Fibroblast of skin of right biceps (primary cell): ENCODE data around the gene ZDHHC11.
"Not testable (repeated sequence)": the region's sequence is repeated elsewhere in the genome, so short reads cannot be mapped to it uniquely, and the experiment has no call there.

Experiments used
- DNase-seq: peaks from one replicate; pipeline ENCODE4 v3.0.0-alpha.2; 2013

Gene ZDHHC11

DNA sequence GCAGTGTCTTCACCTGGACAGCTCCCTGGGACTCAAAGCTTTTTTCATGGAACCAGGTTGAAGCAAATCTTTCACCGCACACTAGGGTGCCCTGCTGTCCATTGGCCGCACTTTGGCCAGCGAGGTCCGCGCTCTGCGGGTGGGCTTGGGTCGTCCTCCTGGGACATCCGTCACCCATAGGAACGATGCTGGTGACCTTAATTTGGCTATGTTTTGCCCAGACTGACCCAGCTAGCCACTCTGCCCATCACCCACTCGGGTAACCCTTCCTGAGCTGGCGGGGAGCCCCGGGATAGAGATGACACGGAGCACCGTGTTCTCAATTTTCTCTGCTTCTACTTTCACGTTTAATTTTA lies 92.1 kb downstream of the ZDHHC11 start:
- DNase-seq, result no peak

DNA sequence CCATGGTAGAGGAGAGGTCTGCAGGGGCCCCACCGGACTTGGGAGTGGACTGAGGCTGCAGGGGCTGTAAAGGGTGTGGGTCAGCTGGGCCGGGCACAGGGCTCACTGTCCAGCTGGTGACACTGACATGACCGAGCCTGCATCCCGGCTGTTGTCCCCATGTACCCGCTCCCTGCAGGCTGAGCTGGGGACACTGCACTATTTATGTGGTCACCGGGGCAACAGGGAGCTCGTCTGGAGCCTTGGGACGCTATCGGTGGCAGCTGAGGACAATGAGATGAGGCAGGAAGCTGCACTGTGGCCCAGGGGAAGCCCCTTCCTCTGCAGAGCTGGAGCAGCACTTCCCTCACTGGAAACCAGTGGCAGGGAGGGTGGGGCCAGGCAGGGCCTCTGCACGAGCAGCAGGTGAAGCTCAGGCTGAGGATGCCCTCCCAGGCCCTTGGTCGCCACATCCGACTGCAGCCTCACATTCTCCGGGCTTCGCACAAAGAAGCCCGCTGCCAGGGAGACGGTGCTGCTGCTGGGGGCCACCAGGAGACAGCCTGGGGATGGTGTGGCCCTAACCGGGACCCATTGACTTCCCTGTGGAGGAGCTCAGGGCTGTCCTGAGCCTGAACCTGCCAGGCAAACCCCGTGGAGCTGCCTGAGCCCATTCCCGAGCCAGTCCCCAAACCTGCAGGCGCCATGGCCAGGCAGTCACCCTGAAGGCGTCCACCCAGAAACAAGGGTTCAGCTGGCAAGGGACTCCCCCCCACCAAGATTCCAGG lies 92.7 kb downstream of the ZDHHC11 start:
- DNase-seq, result no peak

DNA sequence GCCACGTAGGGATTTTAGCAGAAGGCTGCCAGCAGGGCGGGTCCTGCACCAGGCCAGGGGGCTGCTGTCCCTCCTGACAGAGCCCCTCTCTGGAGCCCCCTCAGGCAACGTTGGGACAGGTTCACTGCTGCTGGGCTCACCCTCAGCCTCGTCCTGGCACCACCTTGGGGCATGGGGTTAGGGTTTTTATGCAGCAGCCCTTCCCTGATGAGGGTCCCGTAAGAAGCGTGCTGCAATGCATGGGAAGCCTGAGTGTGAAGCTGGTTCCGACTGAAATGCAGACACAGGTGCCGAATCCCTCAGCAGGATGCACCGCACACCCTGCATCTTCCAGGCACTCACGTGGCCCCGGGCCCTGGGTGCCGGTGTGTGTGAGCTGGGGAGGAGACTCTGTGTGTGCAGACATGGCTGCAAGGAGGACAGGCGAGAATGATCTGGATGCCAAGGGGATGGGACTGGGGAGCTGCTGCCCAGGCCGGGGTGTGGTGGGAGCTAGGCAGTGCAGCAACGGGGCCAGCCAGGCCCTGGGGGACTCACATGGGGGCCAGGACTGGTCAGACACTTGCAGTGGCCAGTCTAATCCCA lies 93.3 kb downstream of the ZDHHC11 start:
- DNase-seq, result no peak

DNA sequence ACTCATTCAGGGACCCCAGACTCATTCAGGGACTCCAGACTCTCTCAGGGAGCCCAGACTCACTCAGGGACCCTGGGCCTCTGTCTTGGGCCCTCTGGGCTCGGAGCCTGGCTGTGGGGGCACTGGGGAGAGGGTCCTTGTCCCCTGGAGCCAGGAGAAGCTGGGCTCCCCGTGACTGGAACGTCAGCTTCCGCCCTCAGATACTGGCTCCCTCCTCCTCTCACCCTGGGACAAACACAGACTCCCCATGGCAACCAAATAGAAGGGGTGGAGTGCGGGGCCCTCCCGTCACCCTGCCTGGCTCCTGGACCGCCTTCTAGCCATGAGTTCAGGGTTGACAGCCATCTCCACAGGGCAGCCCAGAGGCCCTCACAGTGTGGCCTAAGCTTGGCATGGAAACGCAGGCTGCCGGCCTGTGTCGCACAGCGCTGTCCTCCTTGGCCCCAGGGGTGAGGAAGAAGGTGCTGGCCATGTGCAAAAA lies 93.9 kb downstream of the ZDHHC11 start:
- DNase-seq, result no peak

DNA sequence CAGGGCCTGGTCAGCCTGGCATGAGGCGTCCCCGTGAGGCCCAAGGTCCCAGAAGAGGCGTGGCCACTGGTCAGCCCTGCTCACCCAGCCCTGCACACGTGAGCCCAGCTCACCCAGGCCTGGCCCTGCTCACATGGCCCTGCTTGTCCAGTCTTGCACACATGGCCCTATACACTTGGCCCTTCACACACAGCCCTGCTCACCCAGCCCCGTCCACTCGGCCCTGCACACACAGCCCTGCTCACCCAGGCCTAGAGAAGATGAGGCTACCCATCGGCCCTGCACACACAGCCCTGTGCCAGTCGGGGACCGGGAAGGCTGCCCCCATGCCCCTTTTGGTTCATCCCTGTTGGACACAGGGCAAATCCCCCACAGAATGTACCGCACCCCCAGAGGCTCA lies 94.6 kb downstream of the ZDHHC11 start:
- DNase-seq, result no peak

DNA sequence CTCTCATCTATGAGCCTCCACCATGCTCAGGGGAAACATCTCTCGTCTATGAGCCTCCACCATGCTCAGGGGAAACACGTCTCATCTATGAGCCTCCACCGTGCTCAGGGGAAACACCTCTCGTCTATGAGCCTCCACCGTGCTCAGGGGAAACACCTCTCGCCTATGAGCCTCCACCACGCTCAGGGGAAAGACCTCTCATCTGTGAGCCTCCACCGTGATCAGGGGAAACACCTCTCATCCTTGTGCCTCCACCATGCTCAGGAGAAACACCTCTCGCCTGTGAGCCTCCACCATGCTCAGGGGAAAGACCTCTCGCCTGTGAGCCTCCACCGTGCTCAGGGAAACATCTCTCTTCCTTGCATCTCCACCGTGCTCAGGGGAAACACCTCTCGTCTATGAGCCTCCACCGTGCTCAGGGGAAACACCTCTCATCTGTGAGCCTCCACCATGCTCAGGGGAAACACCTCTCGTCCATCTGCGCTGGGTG lies 96.6 kb downstream of the ZDHHC11 start:
- DNase-seq, result not testable (repeated sequence)

DNA sequence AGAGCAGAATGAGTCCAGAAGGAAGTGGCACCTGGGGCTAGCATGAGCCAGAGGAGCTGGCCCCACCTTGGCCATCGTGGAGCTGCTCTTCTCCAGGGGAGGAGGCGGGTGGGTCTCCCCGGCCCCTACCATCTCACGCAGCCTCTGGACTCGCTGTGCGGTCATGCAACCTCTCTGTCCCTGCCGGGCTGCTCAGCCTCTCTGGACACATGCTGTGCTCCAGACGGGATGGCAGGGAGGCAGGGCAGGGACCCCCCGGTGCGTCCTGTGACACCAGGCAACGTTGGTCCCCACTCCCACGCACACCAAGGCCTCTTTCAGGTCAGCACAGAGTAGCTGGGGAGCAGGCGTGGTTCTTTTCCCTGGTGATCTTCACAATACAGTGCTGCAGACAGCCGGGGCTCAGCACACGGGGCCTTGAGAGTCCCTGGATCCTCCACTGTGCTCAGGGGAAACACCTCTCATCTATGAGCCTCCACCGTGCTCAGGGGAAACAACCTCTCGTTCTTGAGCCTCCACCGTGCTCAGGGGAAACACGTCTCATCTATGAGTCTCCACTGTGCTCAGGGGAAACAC lies 97.1 kb downstream of the ZDHHC11 start:
- DNase-seq, result not testable (repeated sequence)

DNA sequence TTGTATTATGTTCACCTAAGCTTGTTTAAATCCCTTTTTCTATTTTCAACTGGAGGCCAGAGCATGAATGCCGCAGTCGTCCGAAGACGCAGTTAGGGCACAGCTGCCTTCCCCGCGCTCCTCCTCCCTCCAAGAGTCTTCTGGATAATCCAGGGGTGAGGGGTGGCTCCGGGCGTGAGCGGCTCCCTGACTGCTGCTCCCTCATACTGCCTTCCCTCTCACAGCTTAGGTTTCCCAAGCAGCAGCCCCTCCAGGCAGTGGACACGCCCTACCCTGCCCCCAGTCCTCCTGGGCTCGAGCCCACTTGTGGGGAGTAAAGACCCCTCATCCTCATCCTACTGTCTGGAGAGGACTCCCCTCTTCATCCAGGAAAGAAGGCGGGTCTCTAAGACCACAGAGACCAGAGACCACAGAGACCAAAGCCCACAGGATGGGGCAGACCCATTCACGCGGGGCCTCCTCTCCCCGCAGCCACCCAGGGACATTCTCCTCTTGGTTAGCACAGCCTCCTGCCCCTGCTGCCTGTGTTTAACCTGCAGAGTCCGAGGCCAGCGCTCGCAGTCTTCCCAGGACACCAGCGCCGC lies 98.2 kb downstream of the ZDHHC11 start:
- not testable (repeated sequence) for DNase-seq

DNA sequence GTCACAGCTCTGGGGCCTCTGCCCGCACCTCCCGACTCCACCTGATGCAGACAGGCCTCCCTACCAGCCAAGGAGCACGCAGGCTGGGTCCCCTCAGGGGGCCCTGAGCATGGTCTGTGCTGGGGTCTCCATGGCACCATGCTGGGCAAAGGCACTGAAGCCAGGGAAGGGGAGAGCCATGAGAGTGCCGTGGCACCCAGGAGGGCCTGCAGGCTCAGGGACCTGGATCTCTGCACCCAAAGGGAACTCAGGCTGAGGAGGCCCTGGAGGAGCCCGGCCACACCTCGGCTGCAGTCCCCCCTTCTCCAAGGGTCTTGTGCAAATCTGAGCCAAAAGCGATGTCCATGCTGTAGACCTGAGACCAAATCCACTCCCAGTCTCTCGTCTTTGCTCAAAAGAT lies 98.8 kb downstream of the ZDHHC11 start:
- DNase-seq, result not testable (repeated sequence)

DNA sequence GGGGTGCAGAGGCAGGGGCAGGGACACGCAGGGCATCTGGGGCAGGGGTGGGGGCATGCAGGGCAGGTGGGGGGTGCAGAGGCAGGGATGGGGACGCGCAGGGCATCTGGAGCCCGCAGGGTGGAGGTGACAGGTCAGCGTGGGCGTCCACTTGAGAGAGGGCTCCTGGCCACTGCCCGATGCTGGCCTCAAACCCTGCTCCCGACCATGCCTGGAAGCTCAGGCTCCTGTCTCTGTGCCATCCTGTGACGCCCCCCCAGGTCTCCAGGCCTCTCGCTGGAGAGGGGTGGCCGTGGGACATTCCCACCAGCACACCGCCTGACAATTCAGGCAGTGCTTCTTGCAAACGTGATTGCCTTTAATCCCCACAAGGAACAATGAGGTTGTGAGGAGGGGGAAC lies 99.3 kb downstream of the ZDHHC11 start:
- no peak for DNase-seq

DNA sequence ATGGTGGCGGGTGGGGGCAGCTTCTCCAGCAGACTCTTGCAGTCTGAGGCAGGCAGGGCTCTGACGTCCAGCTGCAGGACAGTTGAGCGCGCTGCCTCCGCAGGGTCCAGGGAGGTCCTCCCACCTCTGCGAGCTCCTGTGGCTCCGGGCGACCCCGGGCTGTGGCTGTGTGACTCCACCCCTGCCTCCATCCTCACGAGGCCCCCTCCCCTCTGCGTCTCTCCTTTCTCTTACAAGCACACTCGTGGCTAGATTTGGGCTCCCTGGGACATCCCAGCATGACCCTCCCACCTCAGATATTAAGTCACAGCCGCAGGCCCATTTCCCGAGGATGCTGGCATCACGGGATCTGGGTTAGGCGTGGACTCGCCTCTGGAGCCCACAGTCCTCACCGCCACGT lies 100.6 kb downstream of the ZDHHC11 start:
- not testable (repeated sequence) for DNase-seq

DNA sequence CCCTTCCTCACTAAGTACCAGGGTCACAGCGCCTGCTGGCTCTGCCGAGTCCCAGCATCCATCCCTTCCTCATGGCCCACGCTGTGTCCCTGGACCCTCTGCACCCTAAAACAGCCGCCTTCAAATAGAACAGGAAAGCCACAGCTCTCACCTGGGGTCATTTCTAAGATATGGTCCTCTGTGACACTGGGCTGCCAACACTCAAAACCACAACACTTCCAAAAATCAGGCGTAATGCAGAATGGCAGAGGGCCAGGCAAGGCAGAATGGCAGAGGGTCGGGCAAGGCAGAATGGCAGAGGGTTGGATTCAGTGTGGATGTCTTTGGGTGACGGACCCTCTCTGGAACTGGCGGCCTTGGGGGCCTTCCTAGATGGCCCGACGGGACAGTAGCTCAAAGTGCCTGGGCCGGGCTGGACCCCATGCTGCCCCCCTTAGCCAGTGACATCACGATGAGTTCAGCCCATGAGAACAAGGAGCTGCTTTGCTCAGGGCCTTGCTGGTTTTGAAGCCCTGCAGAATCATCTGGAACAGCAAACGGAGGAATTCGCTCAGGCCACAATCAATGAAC lies 101.6 kb downstream of the ZDHHC11 start:
- no peak for DNase-seq

DNA sequence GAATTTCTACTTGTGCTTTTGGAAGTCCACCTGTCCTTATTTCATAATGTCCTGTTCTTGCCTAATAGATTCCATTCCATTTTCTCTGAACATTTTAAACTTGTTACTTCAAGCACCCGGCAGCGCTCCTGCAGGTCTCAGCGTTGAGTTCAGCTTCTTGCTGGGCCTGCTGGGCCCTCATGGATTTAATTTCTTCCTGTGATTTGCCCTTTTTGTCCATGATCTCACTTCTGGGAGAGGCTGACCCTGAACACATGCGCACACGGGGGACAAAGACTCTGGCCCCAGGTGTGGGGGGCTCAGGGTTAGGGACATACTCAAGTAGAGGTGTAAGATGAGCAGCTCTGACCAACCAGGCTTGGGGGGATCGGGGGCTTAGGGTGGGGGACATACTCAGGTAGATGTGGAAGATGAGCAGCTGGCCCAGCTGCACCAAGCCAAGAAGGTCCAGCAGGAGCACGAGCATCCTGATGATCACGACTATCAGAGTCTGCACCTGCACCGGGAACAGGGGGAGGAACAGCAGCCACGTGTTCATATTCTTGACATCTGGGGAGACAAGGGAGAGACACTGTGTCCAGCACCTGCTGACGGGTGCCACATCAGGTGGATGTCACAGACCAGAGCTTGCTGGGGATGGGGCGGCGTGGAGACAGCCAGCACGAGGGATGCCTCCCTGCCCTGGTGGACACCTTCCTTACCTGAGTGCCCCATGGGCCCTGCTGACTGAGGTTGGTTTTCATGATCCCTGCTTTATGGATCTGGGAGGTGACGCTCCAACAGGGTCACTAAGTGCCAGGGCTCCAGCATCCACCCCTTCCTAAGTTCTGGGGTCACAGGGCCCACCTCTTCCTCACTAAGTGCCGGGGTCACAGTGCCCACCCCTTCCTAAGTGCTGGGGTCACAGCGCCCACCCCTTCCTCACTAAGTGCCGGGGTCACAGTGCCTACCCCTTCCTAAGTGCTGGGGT lies 102.5 kb downstream of the ZDHHC11 start:
- DNase-seq, result not testable (repeated sequence)

DNA sequence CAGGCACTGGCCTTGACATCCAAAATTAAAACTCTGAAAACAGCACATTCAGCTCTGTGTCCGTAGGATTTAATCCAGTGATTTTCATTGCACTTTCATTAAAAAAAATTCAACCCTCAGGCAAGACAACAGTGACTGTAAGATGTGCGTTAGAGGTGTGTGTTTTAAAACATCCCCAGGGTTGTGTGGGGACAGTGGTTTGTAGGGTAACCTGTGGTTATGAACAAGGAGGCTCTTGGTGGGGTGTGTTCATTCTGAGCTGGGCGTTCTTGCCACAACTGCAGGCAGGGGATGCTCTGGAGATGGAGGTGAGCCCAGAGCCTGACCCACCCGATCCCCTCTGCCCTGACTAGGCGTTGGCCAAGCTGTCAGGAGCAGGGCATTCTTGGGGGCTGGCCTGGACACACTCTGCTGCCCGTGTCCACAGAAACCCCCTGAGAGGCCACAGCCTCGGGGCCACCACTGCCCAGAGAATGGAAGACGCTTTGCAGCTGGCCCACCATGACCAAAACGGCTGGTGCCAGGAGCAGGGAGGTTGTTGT lies 103.4 kb downstream of the ZDHHC11 start:
- DNase-seq, result not testable (repeated sequence)

DNA sequence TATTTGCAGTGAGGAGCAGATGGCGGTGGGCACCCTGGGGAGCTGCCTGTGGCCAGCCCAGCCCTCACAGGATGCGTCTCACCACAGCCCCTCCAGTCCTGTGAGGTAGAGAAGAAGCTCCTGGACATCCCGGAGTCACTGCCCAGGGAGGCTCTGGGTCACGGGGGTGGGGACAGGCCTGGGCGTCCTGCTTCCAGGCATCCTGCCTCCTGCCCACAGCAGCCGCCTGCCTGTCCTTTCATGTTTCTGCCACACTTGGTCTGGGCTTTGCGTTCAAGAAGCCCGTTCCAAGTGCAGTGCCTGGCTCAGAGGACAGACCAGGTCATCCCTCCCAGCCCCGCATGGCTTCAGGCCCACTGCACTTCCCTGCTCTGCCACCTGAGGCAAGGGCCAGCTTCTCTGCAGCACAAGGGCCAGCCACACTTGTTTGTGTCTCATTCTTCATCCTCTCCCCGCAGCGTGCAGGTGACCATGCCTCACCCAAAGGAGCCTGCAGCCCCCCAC lies 104.5 kb downstream of the ZDHHC11 start:
- DNase-seq, result no peak
